ENCODE measurements around the gene PTRH1. TPM values are rescaled to one million over a fixed set of nuclear protein-coding genes. Genes with fewer than 3 reads are reported as not detected.

PTRH1 gene
- total RNA-seq, 2 donors from 2014 or later, result 6.6 to 6.7 TPM

GRCh38 chr9:127751269-127752054 is 36.0 kb upstream of the PTRH1 start:
- Mint-ChIP-seq H3K27me3 (no peaks in the 10 kb centered on the region), H3K4me3 (peak overlapping the region; percentile 50), H3K36me3 (ENCODE audit: low read depth) (no peaks in the 10 kb centered on the region), H3K4me1 (peaks cover 14% of the 10 kb centered on the region), H3K27ac (peak overlapping the region; percentile 47)
- DNase-seq, result no peak
- H3K9me3 ChIP-seq (ENCODE audit: control insufficient read depth, low read length, poor library complexity, severe bottlenecking), result no peaks in the 10 kb centered on the region
- no peak for ATAC-seq

- ATAC-seq (no peak), DNase-seq (no peak)
- no peaks in the 10 kb centered on the region for H3K9me3 ChIP-seq (ENCODE audit: control insufficient read depth, low read length, poor library complexity, severe bottlenecking)
- no peak overlapping the region for H3K4me3 Mint-ChIP-seq
- H3K36me3 Mint-ChIP-seq (ENCODE audit: low read depth), result no peaks in the 10 kb centered on the region
- peaks cover 14% of the 10 kb centered on the region for H3K4me1 Mint-ChIP-seq
- H3K27ac Mint-ChIP-seq, result no peak overlapping the region
- H3K27me3 Mint-ChIP-seq, result no peaks in the 10 kb centered on the region
Measured at GRCh38 chr9:127749090-127749787, 33.8 kb upstream of the PTRH1 start.

DNA sequence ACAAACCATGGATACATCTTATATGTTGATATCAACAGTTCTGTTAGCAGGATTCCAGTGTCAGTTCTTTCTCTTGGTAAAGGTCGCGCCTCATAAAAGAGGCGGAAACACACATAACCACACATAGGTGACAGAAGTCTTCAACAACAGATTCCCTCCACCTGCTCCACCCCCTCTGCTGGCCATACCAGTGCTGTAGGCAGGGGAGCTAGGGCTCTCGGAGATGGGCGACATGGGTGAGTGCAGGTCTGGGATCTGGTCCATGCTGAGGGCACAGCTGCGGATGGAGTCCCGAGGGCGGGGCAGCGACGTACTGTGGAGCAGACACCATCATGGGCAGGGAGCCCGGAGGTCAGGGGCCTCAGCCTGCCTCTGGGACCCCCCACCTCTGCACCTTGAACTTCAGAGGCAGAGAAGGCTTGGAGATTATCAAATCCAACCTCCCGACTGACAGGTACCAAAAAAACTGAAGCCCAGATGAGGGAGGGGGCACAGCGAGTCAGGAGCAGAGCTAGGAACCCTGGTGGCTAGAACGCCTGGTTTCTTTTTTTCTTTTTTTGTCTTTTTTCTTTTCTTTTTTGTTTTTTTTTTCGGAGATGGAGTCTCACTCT is 31.6 kb upstream of the PTRH1 start:
- H3K4me3 Mint-ChIP-seq, result no peak overlapping the region

DNA sequence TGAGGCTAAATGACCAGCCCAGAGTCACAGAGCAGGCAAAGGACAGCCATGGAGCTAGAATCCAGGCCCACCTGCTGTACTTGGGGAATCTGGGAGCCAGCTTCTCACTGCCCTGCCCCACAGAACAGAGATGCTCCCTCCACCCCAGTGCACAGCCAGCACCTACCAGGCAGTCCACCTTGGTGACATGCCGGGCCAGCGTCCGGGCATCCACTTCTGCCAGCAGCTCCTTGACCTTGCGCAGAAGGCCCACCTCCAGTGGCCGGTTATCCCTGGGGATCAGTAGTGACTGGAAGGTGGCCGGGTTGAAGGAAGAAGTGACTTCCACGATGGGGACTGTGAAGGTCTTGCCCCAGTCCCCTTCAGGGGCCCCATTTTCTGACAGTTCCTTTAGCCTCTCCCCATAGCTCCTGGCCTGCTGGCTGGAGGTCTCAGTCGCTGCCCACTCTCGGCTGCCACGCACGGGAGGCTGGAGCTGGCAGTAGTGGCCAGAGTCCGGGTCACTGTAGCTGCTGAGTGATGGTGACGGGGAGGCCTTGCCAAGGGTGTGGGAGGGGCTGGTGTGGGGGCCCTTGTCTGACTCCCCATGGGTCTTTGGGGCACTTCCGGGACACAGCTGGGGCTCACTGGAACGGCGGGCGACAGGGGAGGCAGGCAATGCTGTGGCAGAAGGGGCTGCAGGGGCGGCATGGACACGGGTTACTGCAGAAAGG is 29.1 kb upstream of the PTRH1 start:
- Mint-ChIP-seq H3K36me3 (ENCODE audit: low read depth) (peaks cover 2% of the 10 kb centered on the region), H3K4me1 (no peaks in the 10 kb centered on the region)

More for the DNA sequence above, 31.6 kb upstream of the PTRH1 start:
- peaks cover 7% of the 10 kb centered on the region for H3K4me1 Mint-ChIP-seq
- DNase-seq, result no peak
- peak; percentile 71 for ATAC-seq
- H3K36me3 Mint-ChIP-seq (ENCODE audit: low read depth), result peaks cover 2% of the 10 kb centered on the region
- H3K27ac Mint-ChIP-seq, result peak overlapping the region; percentile 68
- no peaks in the 10 kb centered on the region for H3K9me3 ChIP-seq (ENCODE audit: control insufficient read depth, low read length, poor library complexity, severe bottlenecking)
- H3K27me3 Mint-ChIP-seq, result no peaks in the 10 kb centered on the region

GRCh38 chr9:127742435-127743088 is 27.1 kb upstream of the PTRH1 start:
- H3K36me3 Mint-ChIP-seq (ENCODE audit: low read depth), result peaks cover 5% of the 10 kb centered on the region
- H3K4me1 Mint-ChIP-seq, result no peaks in the 10 kb centered on the region
- no peak for ATAC-seq
- H3K27ac Mint-ChIP-seq, result no peak overlapping the region
- no peaks in the 10 kb centered on the region for H3K9me3 ChIP-seq (ENCODE audit: control insufficient read depth, low read length, poor library complexity, severe bottlenecking)
- no peaks in the 10 kb centered on the region for H3K27me3 Mint-ChIP-seq
- no peak for DNase-seq
- H3K4me3 Mint-ChIP-seq, result no peak overlapping the region

More for the DNA sequence above, 29.1 kb upstream of the PTRH1 start:
- Mint-ChIP-seq H3K4me3 (no peak overlapping the region), H3K27me3 (no peaks in the 10 kb centered on the region), H3K27ac (peak overlapping the region; percentile 19)
- DNase-seq (no peak), ATAC-seq (no peak)
- H3K9me3 ChIP-seq (ENCODE audit: control insufficient read depth, low read length, poor library complexity, severe bottlenecking), result no peaks in the 10 kb centered on the region

- Mint-ChIP-seq H3K4me1 (no peaks in the 10 kb centered on the region), H3K27me3 (no peaks in the 10 kb centered on the region), H3K4me3 (no peak overlapping the region), H3K27ac (no peak overlapping the region), H3K36me3 (ENCODE audit: low read depth) (peaks cover 5% of the 10 kb centered on the region)
- DNase-seq (no peak), ATAC-seq (no peak)
- H3K9me3 ChIP-seq (ENCODE audit: control insufficient read depth, low read length, poor library complexity, severe bottlenecking), result no peaks in the 10 kb centered on the region
Measured at GRCh38 chr9:127741831-127742434, 26.5 kb upstream of the PTRH1 start.

- Mint-ChIP-seq H3K27ac (peak overlapping the region; percentile 95), H3K27me3 (no peaks in the 10 kb centered on the region), H3K36me3 (ENCODE audit: low read depth) (peaks cover 5% of the 10 kb centered on the region)
Measured at GRCh38 chr9:127739614-127740330, 24.3 kb upstream of the PTRH1 start.

DNA sequence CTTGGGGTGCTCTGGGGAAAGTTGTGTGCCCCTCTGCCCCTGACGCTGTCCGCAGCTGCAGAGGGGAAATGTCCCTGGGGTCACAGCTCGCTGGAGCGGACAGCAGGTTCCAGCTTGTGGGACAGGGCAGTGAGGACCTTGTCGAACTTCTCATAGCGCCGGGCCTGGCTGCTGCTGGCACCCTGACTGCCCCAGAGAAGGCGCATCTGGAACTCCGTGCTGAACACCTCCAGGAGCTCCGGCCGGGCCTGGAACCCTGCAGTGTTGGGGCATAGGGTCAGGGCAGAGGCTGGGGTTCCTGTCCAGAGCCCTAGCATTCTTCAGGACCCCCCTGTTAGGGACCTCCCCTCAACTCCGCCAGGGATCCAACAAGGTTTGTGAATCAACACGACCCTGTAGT is 23.2 kb upstream of the PTRH1 start:
- Mint-ChIP-seq H3K27ac (peak overlapping the region; percentile 95), H3K4me3 (no peak overlapping the region), H3K36me3 (ENCODE audit: low read depth) (peaks cover 5% of the 10 kb centered on the region), H3K4me1 (peaks cover 6% of the 10 kb centered on the region), H3K27me3 (no peaks in the 10 kb centered on the region)
- ATAC-seq (no peak), DNase-seq (no peak)
- no peaks in the 10 kb centered on the region for H3K9me3 ChIP-seq (ENCODE audit: control insufficient read depth, low read length, poor library complexity, severe bottlenecking)

More at GRCh38 chr9:127739614-127740330, 24.3 kb upstream of the PTRH1 start:
- no peak overlapping the region for H3K4me3 Mint-ChIP-seq
- DNase-seq (no peak), ATAC-seq (no peak)
- H3K4me1 Mint-ChIP-seq, result peaks cover 2% of the 10 kb centered on the region
- H3K9me3 ChIP-seq (ENCODE audit: control insufficient read depth, low read length, poor library complexity, severe bottlenecking), result no peaks in the 10 kb centered on the region

GRCh38 chr9:127735530-127736185 is 20.2 kb upstream of the PTRH1 start:
- no peak for DNase-seq
- Mint-ChIP-seq H3K36me3 (ENCODE audit: low read depth) (peaks cover 3% of the 10 kb centered on the region), H3K4me3 (peak overlapping the region; percentile 94), H3K27me3 (no peaks in the 10 kb centered on the region), H3K4me1 (peaks cover 12% of the 10 kb centered on the region), H3K27ac (peak overlapping the region; percentile 95)
- ATAC-seq, result no peak
- H3K9me3 ChIP-seq (ENCODE audit: control insufficient read depth, low read length, poor library complexity, severe bottlenecking), result no peaks in the 10 kb centered on the region

- H3K9me3 ChIP-seq (ENCODE audit: control insufficient read depth, low read length, poor library complexity, severe bottlenecking), result no peaks in the 10 kb centered on the region
- Mint-ChIP-seq H3K4me1 (peaks cover 13% of the 10 kb centered on the region), H3K27me3 (no peaks in the 10 kb centered on the region), H3K27ac (peak within 1 kb of the TSS; percentile 95), H3K4me3 (peak within 1 kb of the TSS; percentile 94), H3K36me3 (ENCODE audit: low read depth) (peaks cover 3% of the 10 kb centered on the region)
- ATAC-seq (peak; percentile 94), DNase-seq (peak; percentile 98 to 99 (median 99))
Measured at GRCh38 chr9:127734747-127735529, 19.5 kb upstream of the PTRH1 start, which contains the start of gene TOR2A. TOR2A (minus strand) TSS chr9:127735294; CDS start chr9:127735270, 24 bp downstream.

GRCh38 chr9:127734247-127734746 is 18.8 kb upstream of the PTRH1 start:
- ATAC-seq (no peak), DNase-seq (no peak)
- Mint-ChIP-seq H3K4me1 (peaks cover 14% of the 10 kb centered on the region), H3K27me3 (no peaks in the 10 kb centered on the region), H3K4me3 (peak overlapping the region; percentile 94), H3K27ac (peak overlapping the region; percentile 37), H3K36me3 (ENCODE audit: low read depth) (peaks cover 3% of the 10 kb centered on the region)
- H3K9me3 ChIP-seq (ENCODE audit: control insufficient read depth, low read length, poor library complexity, severe bottlenecking), result no peaks in the 10 kb centered on the region

Data from T-helper 17 cell (primary cell).